ENCODE data around the gene TRMT2A. TPM values are rescaled to one million over a fixed set of nuclear protein-coding genes. Genes with fewer than 3 reads are reported as not detected.

Gene TRMT2A
- total RNA-seq, 4 donors from 2014 or later: 33.0 to 62.9 (median 46.7) TPM

DNA sequence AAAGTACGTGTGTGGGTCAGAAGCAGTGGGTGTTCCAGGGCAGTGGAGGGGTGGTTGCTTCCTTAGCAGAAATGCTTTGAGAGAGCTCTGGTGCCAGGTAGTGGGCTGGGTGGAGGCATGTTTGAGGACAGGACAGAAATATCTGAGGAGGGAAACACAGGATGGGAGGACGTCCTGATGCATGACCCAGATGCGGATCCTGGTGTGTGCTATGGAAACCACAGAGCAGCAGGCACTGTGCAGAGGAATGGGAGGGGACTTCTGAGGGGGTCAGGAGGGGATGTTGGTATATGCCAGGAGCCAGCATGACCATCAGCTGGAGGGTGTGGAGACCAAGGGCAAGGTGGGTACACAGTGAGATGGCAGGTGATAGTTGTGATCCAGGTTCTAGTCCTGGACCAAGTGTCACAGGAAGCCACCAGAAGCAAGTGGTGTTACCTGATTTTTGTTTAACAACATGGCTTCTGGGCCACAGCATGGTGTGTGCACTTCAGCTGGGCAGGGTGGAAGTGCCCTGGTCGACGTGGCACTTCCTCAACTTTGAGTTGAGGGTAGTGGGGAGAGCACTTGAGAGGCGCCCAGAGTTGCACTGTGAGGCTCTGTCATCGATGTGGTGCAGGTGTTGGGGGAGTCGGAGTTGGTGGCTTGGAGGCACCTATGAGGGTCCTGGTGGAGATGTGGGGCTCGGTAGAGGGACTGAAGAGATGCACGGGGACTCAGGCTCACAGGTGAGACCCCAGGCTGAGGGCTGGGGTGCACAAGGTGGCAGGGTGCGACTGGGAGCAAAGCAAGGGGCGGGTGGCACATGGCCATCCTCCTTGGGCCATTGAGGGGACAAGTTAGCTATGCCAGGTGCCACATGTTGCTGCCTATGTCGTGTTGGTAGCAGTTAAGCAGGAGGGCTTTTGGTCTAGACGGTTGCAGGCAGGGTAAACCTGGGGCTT is 29.4 kb downstream of the TRMT2A start:
- no peak for TF ChIP-seq CTCF (IDR thresholded peaks at IDR 0.05; ENCODE audit: low read depth)

GRCh38 chr22:20086763-20087162 is 30.3 kb downstream of the TRMT2A start:
- no peak for TF ChIP-seq CTCF (IDR thresholded peaks at IDR 0.05; ENCODE audit: low read depth)

DNA sequence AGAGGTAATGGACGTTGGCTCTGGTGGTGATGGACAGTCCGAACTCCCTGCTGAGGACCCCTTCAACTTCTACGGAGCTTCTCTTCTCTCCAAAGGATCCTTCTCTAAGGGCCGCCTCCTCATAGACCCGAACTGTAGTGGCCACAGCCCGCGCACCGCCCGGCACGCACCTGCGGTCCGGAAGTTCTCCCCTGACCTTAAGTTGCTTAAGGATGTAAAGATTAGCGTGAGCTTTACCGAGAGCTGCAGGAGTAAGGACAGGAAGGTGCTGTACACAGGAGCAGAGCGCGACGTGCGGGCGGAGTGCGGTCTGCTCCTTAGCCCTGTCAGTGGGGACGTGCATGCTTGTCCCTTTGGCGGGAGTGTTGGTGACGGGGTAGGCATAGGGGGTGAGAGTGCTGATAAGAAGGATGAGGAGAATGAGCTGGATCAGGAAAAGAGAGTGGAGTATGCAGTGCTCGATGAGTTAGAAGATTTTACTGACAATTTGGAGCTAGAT is 30.9 kb downstream of the TRMT2A start:
- TF ChIP-seq CTCF (IDR thresholded peaks at IDR 0.05; ENCODE audit: low read depth): no peak

DNA sequence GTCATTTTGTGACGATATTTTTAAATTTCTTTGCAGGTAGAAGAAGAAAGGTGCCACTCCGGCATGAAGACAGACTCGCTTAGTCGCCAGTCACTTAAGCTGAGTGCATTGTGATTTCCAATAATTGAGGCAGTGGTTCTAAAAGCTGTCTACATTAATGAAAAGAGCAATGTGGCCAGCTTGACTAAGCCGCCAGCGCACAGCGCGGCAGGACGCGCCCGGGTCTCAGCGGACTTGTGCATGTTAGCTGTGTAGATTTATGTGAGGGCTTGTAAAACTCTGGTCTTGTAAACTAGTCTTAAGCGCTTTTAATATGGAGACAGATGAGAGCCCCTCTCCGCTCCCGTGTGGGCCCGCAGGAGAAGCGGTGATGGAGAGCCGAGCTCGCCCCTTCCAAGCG is 31.4 kb downstream of the TRMT2A start:
- TF ChIP-seq CTCF (IDR thresholded peaks at IDR 0.05; ENCODE audit: low read depth): no peak

DNA sequence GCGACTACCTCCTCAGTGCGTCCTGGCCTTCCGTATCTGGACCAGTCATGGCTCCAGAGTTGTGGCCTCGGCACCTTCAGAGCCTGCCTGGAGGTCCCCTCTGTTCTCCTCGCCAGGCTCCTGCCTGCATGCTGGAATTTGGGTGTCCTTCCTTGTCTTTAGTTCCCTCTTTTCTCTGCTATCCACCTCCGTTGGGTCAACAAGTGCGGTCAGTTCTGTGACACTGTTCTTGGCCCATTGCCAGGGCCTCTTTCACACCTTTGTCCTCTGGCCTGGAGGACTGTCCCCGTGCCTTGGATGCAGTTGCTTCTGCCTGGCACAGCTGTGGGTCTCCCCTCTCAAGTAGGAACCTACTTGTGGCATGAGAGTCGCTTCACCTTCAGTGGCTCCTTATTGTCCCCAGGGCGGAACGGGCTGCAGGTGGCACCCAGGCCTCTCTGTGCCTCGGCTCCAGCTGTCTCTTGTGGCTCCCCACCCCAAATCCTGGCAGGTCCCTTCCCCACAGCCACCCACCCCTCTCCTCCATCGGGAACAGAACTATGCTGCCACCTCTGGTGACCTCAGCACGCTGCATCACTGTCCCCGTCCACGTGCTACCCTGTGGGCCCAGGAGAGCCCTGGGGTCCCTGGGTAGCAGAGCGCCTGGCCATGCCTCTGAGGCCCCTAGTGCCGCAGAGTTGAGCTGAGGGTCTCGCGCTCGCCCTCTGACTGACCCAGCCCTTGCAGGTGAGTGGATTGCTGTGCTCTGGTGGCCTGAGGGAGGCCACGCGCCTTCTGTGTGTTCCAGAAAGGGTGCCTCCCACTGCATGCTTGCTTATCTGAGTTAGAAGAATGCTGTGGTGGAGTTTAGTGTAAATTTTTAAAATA is 32.2 kb downstream of the TRMT2A start:
- TF ChIP-seq CTCF (IDR thresholded peaks at IDR 0.05; ENCODE audit: low read depth): no peak

DNA sequence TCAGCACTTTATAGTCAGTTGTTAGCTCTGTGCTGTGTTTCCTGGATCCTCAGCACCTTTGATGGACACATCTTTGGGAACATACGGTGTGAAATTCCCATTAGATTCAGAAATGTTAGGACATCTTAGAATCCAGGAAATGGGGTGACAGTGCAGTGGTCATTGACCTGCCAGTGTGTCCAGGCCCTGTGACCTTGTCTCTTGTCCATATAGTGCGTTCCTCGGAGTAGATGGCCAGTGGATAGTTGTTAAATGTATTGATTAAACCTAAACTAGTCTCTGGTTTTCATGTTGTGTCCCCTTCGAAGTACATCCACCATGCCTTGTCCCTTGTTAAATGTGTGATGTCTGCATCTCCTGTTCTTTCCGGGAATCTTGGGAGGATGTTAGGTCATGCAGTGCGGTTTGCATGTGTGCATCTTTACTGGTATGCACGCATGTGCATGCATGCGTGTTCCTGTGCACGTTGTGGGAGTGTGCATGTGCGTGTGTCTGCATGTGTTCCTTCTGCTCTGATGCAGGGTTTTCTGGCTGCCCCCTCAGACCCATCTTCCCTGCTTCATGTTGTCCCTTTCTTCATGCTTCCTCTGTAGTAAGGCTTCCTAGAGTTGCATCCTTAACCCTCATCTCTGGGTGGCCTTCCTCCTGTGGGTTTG is 33.0 kb downstream of the TRMT2A start:
- TF ChIP-seq CTCF (IDR thresholded peaks at IDR 0.05; ENCODE audit: low read depth): no peak
